ENCODE measurements around the gene LIMD2.

The LIMD2 gene

DNA sequence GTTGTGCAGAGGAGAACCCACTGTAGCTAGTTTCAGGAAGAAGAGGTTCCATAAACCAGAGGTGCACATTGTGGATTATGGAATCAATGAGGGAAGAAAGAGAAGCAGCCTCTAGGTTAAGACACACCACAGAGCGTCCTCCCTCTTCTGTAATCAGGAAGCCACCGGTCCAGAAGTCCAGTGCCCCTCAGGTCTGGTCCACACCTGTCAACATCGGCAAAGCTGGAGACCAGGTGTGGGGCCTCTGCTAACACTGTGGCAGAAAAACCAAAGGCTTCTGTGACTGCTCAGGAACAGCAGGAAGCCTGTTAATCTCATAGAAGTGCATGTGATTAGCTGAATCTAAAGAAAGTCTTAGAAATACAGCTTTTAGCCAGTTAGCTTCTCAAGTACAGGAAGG, 23.3 kb downstream of the LIMD2 start:
- DNase-seq: no peak
- TF ChIP-seq CTCF (IDR thresholded peaks at IDR 0.05; ENCODE audit: low read length) (no peak), EZH2phosphoT487 (IDR thresholded peaks at IDR 0.05; ENCODE audit: low read length) (no peak), EZH2 (optimal IDR thresholded peaks at IDR 0.05; ENCODE audit: low read depth, low read length) (no peak)
- Histone ChIP-seq H3F3A (ENCODE audit: insufficient read depth, low read length) (no peaks in the 10 kb centered on the region), H3K9me2 (replicated peaks; ENCODE audit: insufficient read depth, low read length) (no peaks in the 10 kb centered on the region), H3K79me2 (ENCODE audit: low read length) (no peaks in the 10 kb centered on the region), H2AFZ (ENCODE audit: low read length) (no peak overlapping the region), H3K9ac (ENCODE audit: low read length) (no peak overlapping the region), H4K20me1 (ENCODE audit: insufficient read depth, low read length) (no peaks in the 10 kb centered on the region), H3K27ac (ENCODE audit: low read length) (no peak overlapping the region), H3K4me1 (ENCODE audit: low read length) (no peaks in the 10 kb centered on the region), H3K4me2 (ENCODE audit: low read depth, low read length) (no peak overlapping the region), H3K9me3 (replicated peaks; ENCODE audit: insufficient read depth, low read length) (no peaks in the 10 kb centered on the region), H3K36me3 (replicated peaks; ENCODE audit: insufficient read depth, low read length) (no peaks in the 10 kb centered on the region), H3K27me3 (replicated peaks; ENCODE audit: insufficient read depth, low read length) (no peaks in the 10 kb centered on the region), H3K4me3 (ENCODE audit: low read length) (no peak overlapping the region)

DNA sequence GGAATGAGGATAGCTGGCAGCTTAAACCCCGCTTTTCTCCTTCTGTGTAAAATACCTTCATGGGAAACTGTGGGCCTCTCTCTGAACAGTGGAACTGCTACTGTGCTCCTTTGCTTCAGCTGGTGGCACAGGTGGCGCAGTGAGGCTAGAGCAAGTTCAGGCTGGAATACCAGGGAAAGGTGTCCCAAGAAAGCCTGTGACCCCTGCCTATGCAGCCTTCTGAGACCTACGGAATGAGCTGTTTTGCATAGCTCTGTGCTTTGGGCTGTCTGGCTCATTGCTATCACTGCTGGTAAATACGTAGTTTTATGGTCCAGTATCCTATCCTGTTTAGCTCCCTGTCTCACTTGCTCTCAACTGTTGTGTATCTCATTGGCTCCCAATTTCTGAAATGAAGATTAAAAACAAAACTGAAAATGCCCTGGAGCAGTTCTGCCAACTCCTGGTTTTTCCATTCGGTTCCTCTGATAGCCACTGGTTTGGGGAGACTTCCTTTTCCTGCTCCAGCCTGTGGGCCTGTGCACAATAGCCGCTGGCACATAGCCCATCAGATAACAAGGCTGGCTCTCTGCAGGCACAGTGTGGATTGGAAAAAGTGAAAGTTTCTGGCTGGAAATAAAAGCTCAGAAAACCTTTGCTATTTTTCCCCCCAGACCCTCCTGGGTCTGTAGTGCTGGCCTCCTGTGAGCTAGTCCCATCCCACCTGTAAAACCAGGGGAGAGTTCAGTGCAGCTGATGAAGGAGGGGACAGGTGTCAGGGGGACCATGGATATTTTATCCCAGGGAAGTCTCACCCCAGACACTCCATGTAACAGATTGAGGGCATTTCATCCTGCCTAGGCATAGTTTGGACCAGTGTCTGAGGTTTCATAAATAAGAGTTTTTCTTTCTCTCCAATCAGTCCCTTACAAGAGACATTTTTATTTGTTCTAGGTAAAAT, 24.0 kb downstream of the LIMD2 start:
- H3K9me3 ChIP-seq (replicated peaks; ENCODE audit: insufficient read depth, low read length): no peaks in the 10 kb centered on the region
- H3K9ac ChIP-seq (ENCODE audit: low read length): no peak overlapping the region
- no peaks in the 10 kb centered on the region for H3K36me3 ChIP-seq (replicated peaks; ENCODE audit: insufficient read depth, low read length)
- no peak for DNase-seq
- H3K27ac ChIP-seq (ENCODE audit: low read length): no peak overlapping the region
- no peaks in the 10 kb centered on the region for H3K79me2 ChIP-seq (ENCODE audit: low read length)
- no peaks in the 10 kb centered on the region for H4K20me1 ChIP-seq (ENCODE audit: insufficient read depth, low read length)
- no peak for TF ChIP-seq EZH2phosphoT487 (IDR thresholded peaks at IDR 0.05; ENCODE audit: low read length)
- no peak for TF ChIP-seq CTCF (IDR thresholded peaks at IDR 0.05; ENCODE audit: low read length)
- no peak for TF ChIP-seq EZH2 (optimal IDR thresholded peaks at IDR 0.05; ENCODE audit: low read depth, low read length)
- H3K9me2 ChIP-seq (replicated peaks; ENCODE audit: insufficient read depth, low read length): no peaks in the 10 kb centered on the region
- no peak overlapping the region for H3K4me2 ChIP-seq (ENCODE audit: low read depth, low read length)
- no peak overlapping the region for H3K4me3 ChIP-seq (ENCODE audit: low read length)
- no peaks in the 10 kb centered on the region for H3K4me1 ChIP-seq (ENCODE audit: low read length)
- no peaks in the 10 kb centered on the region for H3F3A ChIP-seq (ENCODE audit: insufficient read depth, low read length)
- no peak overlapping the region for H2AFZ ChIP-seq (ENCODE audit: low read length)
- H3K27me3 ChIP-seq (replicated peaks; ENCODE audit: insufficient read depth, low read length): no peaks in the 10 kb centered on the region

GRCh38 chr17:63675231-63675606, 24.7 kb downstream of the LIMD2 start:
- no peak overlapping the region for H3K9ac ChIP-seq (ENCODE audit: low read length)
- H3K9me2 ChIP-seq (replicated peaks; ENCODE audit: insufficient read depth, low read length): no peaks in the 10 kb centered on the region
- no peak overlapping the region for H2AFZ ChIP-seq (ENCODE audit: low read length)
- H3F3A ChIP-seq (ENCODE audit: insufficient read depth, low read length): no peaks in the 10 kb centered on the region
- no peak overlapping the region for H3K4me3 ChIP-seq (ENCODE audit: low read length)
- TF ChIP-seq EZH2phosphoT487 (IDR thresholded peaks at IDR 0.05; ENCODE audit: low read length): no peak
- TF ChIP-seq EZH2 (optimal IDR thresholded peaks at IDR 0.05; ENCODE audit: low read depth, low read length): no peak
- TF ChIP-seq CTCF (IDR thresholded peaks at IDR 0.05; ENCODE audit: low read length): no peak
- no peaks in the 10 kb centered on the region for H3K4me1 ChIP-seq (ENCODE audit: low read length)
- H3K4me2 ChIP-seq (ENCODE audit: low read depth, low read length): no peak overlapping the region
- no peaks in the 10 kb centered on the region for H3K79me2 ChIP-seq (ENCODE audit: low read length)
- H3K27ac ChIP-seq (ENCODE audit: low read length): no peak overlapping the region
- no peaks in the 10 kb centered on the region for H3K27me3 ChIP-seq (replicated peaks; ENCODE audit: insufficient read depth, low read length)
- H3K36me3 ChIP-seq (replicated peaks; ENCODE audit: insufficient read depth, low read length): no peaks in the 10 kb centered on the region
- H3K9me3 ChIP-seq (replicated peaks; ENCODE audit: insufficient read depth, low read length): no peaks in the 10 kb centered on the region
- H4K20me1 ChIP-seq (ENCODE audit: insufficient read depth, low read length): no peaks in the 10 kb centered on the region
- DNase-seq: no peak
